A549 (cell line): ENCODE data around the gene ANKRD13D. TPM values are rescaled to one million over a fixed set of nuclear protein-coding genes. Genes with fewer than 3 reads are reported as not detected.

Experiments used
- ATAC-seq, 2 experiments: fragments of 200-7000 bp in 1 of 2; fragments of >200 bp in 1 of 2; cut with Nextera tagmentation in 1 of 2; cut with Tn5 transposase in 1 of 2; 3 replicates each; pipeline versions ENCODE4 v1.8.0 to v1.9.1; 2018 to 2020; ENCODE audit warnings: mild to moderate bottlenecking in 1 of 2, moderate library complexity in 1 of 2
- CTCF ChIA-PET: fragments of 300-600 bp; sonication (Branson Sonifier 250); formaldehyde crosslinking; extraction: SDS; loops from one replicate; lab custom pipeline; 2021; ENCODE audit warnings: antibody characterized with exemption, inconsistent platforms; lab: Yijun Ruan, JAX
- POLR2A ChIA-PET: fragments of 350-600 bp; formaldehyde crosslinking; extraction: SDS; loops from one replicate; lab custom pipeline; 2021; ENCODE audit warnings: antibody characterized with exemption, inconsistent platforms; lab: Yijun Ruan, JAX
- DNase-seq, 2 experiments: peaks; one replicate each; pipeline versions ENCODE4 v3.0.0 to v3.0.0-alpha.2; 2011 to 2016; ENCODE audit warnings: low read depth in 1 of 2, low spot score in 1 of 2
- FAIRE-seq: peaks from 2 replicates; lab custom pipeline; 2011; peaks lifted over from hg19 to GRCh38; lab: Jason Lieb, UNC
- H3K27ac ChIP-seq, 2 experiments: fragments of >200 bp; sonication (Bioruptor Twin); formaldehyde crosslinking; 3 replicates each; pipeline ENCODE4 v1.5.1; 2016 to 2017
- H3K4me1 ChIP-seq: fragments of >200 bp; sonication (Bioruptor Twin); formaldehyde crosslinking; 3 replicates; pipeline ENCODE4 v1.6.1; 2016
- H3K4me2 ChIP-seq: fragments of >200 bp; sonication (Bioruptor Twin); formaldehyde crosslinking; 3 replicates; pipeline ENCODE4 v1.6.1; 2016
- H3K4me3 ChIP-seq: fragments of >200 bp; sonication (Bioruptor Twin); formaldehyde crosslinking; 3 replicates; pipeline ENCODE4 v1.5.1; 2016
- H3K9me3 ChIP-seq: fragments of >200 bp; sonication (Bioruptor Twin); formaldehyde crosslinking; 3 replicates; pipeline ENCODE4 v1.6.1; 2016
- BHLHE40 ChIP-seq: IDR thresholded peaks from 2 replicates; pipeline ENCODE4 v1.6.1; 2012; ENCODE audit warnings: low read depth, low read length, inconsistent platforms
- EP300 ChIP-seq, 2 experiments: fragments of >200 bp; sonication (Bioruptor Twin); formaldehyde crosslinking; IDR thresholded peaks; 2 replicates in 1 of 2; 3 replicates in 1 of 2; pipeline ENCODE4 v1.6.1; 2016 to 2017
- FOSB ChIP-seq: fragments of 250-450 bp; sonication (Bioruptor Pico); IDR thresholded peaks from 2 replicates; pipeline ENCODE4 v1.5.0; 2020; ENCODE audit warnings: mild to moderate bottlenecking, moderate library complexity
- GATA3 ChIP-seq: IDR thresholded peaks from 2 replicates; pipeline ENCODE4 v1.6.1; 2012; ENCODE audit warnings: borderline replicate concordance
- HOXA7 ChIP-seq: fragments of 250-450 bp; sonication (Bioruptor Pico); IDR thresholded peaks from 2 replicates; pipeline ENCODE4 v1.5.0; 2020; ENCODE audit warnings: mild to moderate bottlenecking, moderate library complexity
- HOXB13 ChIP-seq: fragments of 250-450 bp; sonication (Bioruptor Pico); IDR thresholded peaks from 2 replicates; pipeline ENCODE4 v1.5.0; 2020; ENCODE audit warnings: low read depth, mild to moderate bottlenecking, moderate library complexity
- JUN ChIP-seq, 2 experiments: fragments of >200 bp; sonication (Bioruptor Twin); formaldehyde crosslinking; IDR thresholded peaks; 2 replicates in 1 of 2; 3 replicates in 1 of 2; pipeline ENCODE4 v1.6.1; 2016 to 2017
- JUNB ChIP-seq: fragments of >200 bp; sonication (Bioruptor Twin); formaldehyde crosslinking; IDR thresholded peaks from 2 replicates; pipeline ENCODE4 v1.6.1; 2016
- MAZ ChIP-seq: fragments of 150-350 bp; IDR thresholded peaks from 2 replicates; pipeline ENCODE4 v1.6.1; 2014; ENCODE audit warnings: antibody characterized with exemption, low read depth, low read length, borderline replicate concordance
- NR3C1 ChIP-seq: fragments of >200 bp; sonication (Bioruptor Twin); formaldehyde crosslinking; IDR thresholded peaks from 3 replicates; pipeline ENCODE4 v1.6.1; 2017
- RFX5 ChIP-seq: fragments of 450-650 bp; IDR thresholded peaks from 2 replicates; pipeline ENCODE4 v1.7.1; 2014; ENCODE audit warnings: antibody characterized with exemption, mild to moderate bottlenecking, moderate library complexity
- ZNF302 ChIP-seq: fragments of 250-450 bp; sonication (Bioruptor Pico); IDR thresholded peaks from 2 replicates; pipeline ENCODE4 v1.9.0; 2021; ENCODE audit warnings: inconsistent platforms, mild to moderate bottlenecking, moderate library complexity
- ZSCAN20 ChIP-seq: fragments of 250-450 bp; sonication (Bioruptor Pico); IDR thresholded peaks from 2 replicates; pipeline ENCODE4 v1.8.0; 2022; ENCODE audit warnings: mild to moderate bottlenecking, moderate library complexity
- WGBS: methylation state at CpG from one replicate; pipeline ENCODE4 v1.1.6; 2017; ENCODE audit errors: missing lambda C conversion rate; 5-methylcytosine and 5-hydroxymethylcytosine counted together
- polyA plus RNA-seq, 4 experiments: library from polyadenylated mRNA; depleted of rRNA in 3 of 4; stranded (reverse); fragments of >200 nt; fragmentation: RNase III in 1 of 4; extraction: RNeasy Plus Mini Kit Qiagen cat#74134 plus additional on column Dnase treatment in 1 of 4; gene quantifications; 2 replicates in 3 of 4; 3 replicates in 1 of 4; pipeline ENCODE4 v1.2.3, GENCODE V29; 2011 to 2017
- TF ChIP-seq, protein P1 (sequence below): IDR thresholded peaks from 2 replicates; pipeline ENCODE4 v1.6.1; 2012
- TF ChIP-seq, protein P2 (sequence below): fragments of >200 bp; sonication (Bioruptor Twin); formaldehyde crosslinking; IDR thresholded peaks from 2 replicates; pipeline ENCODE4 v1.6.1; 2016
- TF ChIP-seq, protein P3 (sequence below): fragments of 450-650 bp; IDR thresholded peaks from 2 replicates; pipeline ENCODE4 v1.6.1; 2014; ENCODE audit warnings: antibody characterized with exemption
- TF ChIP-seq, protein P4 (sequence below): fragments of >200 bp; sonication (Bioruptor Twin); formaldehyde crosslinking; IDR thresholded peaks from 3 replicates; pipeline ENCODE4 v1.5.1; 2016

ANKRD13D gene
- polyA plus RNA-seq, 2 of the 4 experiments (the other 2 are of a cell fraction), result 17.0 to 24.2 TPM

DNA sequence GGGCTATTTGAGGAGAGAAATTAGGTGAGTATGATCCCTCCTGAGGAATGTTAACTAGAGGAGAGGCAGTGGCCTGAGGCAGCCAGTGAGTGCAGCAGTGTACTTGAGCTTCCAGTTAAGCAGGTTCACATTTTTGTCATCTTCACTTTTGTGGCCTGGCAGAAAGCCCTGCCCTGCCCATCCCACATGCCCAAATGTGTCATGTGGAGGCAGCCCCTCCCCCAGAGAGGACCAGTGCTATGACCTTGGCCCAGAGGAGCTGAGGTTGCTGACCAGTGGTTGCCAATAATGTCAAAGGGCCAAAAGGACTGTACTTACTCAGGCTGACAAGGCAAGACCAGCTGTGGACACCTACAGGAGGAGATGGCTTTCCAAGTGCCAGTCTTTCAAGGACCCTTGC is 40.5 kb upstream of the ANKRD13D start:
- Histone ChIP-seq H3K4me3 (no peak overlapping the region), H3K4me2 (no peak overlapping the region), H3K9me3 (no peaks in the 10 kb centered on the region), H3K4me1 (0 out of 3 replicates have a peak, but pooled peaks cover 3% of the 10 kb centered on the region), H3K27ac (no peak overlapping the region)
- CTCF ChIA-PET, result interaction anchor here (0.5 to 1.9 kb wide), 5 partner anchors 9 to 166 kb away, joined by 3 to 8 read pairs (median 4); no protein-coding TSS in a partner anchor
- DNase-seq (no peak), ATAC-seq (no peak), FAIRE-seq (no peak)
- POLR2A ChIA-PET, result no interaction called here
- TF ChIP-seq NR3C1 (no peak), BHLHE40 (no peak), JUNB (no peak), FOSB (CRISPR knock-in tag) (no peak), RFX5 (no peak), HOXB13 (no peak), ZSCAN20 (CRISPR knock-in tag) (no peak), HOXA7 (CRISPR knock-in tag) (no peak), MAZ (no peak), JUN (IDR thresholded peaks at IDR 0.05) (no peak), GATA3 (no peak)
- TF ChIP-seq, protein P1, sequence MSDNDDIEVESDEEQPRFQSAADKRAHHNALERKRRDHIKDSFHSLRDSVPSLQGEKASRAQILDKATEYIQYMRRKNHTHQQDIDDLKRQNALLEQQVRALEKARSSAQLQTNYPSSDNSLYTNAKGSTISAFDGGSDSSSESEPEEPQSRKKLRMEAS, result no peak
- TF ChIP-seq, protein P2, sequence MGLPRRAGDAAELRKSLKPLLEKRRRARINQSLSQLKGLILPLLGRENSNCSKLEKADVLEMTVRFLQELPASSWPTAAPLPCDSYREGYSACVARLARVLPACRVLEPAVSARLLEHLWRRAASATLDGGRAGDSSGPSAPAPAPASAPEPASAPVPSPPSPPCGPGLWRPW, result no peak
- TF ChIP-seq, protein P3, sequence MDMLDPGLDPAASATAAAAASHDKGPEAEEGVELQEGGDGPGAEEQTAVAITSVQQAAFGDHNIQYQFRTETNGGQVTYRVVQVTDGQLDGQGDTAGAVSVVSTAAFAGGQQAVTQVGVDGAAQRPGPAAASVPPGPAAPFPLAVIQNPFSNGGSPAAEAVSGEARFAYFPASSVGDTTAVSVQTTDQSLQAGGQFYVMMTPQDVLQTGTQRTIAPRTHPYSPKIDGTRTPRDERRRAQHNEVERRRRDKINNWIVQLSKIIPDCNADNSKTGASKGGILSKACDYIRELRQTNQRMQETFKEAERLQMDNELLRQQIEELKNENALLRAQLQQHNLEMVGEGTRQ, result no peak
- TF ChIP-seq, protein P4, sequence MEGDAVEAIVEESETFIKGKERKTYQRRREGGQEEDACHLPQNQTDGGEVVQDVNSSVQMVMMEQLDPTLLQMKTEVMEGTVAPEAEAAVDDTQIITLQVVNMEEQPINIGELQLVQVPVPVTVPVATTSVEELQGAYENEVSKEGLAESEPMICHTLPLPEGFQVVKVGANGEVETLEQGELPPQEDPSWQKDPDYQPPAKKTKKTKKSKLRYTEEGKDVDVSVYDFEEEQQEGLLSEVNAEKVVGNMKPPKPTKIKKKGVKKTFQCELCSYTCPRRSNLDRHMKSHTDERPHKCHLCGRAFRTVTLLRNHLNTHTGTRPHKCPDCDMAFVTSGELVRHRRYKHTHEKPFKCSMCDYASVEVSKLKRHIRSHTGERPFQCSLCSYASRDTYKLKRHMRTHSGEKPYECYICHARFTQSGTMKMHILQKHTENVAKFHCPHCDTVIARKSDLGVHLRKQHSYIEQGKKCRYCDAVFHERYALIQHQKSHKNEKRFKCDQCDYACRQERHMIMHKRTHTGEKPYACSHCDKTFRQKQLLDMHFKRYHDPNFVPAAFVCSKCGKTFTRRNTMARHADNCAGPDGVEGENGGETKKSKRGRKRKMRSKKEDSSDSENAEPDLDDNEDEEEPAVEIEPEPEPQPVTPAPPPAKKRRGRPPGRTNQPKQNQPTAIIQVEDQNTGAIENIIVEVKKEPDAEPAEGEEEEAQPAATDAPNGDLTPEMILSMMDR, result no peak

DNA sequence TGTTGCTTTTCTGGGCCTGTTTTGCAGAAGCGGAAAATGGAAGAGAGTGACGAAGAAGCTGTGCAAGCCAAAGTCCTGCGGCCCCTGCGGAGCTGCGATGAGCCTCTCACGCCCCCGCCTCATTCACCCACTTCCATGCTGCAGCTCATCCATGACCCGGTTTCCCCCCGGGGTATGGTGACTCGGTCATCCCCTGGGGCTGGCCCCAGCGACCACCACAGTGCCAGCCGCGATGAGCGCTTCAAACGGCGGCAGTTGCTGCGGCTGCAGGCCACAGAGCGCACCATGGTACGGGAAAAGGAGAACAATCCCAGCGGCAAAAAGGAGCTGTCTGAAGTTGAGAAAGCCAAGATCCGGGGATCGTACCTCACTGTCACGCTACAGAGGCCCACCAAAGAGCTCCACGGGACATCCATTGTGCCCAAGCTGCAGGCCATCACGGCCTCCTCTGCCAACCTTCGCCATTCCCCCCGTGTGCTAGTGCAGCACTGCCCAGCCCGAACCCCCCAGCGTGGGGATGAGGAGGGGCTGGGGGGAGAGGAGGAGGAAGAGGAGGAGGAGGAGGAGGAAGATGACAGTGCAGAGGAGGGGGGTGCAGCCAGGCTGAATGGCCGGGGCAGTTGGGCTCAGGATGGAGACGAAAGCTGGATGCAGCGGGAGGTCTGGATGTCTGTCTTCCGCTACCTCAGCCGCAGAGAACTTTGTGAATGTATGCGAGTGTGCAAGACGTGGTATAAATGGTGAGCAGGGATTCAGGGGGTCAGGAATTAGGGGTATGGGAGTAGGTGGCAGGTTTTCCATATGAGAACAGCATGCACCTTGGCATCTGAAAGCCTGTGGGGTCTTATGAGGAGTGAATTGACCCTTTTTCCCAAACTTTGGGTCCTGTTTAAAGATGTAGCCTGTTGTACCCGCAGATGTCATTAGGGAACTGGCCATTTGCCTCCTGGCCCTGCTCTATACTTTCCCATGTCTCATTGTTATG is 38.8 kb upstream of the ANKRD13D start:
- ATAC-seq (no peak), DNase-seq (no peak), FAIRE-seq (no peak)
- ChIA-PET CTCF (interaction anchor here (1.2 to 5.9 kb wide), 5 partner anchors 13 to 132 kb away, joined by 3 to 90 read pairs (median 4); no protein-coding TSS in a partner anchor), POLR2A (no interaction called here)
- H3K4me1 ChIP-seq, result 0 out of 3 replicates have a peak, but pooled peaks cover 3% of the 10 kb centered on the region
- H3K27ac ChIP-seq, result no peak overlapping the region
- no peak overlapping the region for H3K4me2 ChIP-seq
- WGBS, result 93% methylated on average over 33 of the region's 37 CpGs
- no peak overlapping the region for H3K4me3 ChIP-seq
- H3K9me3 ChIP-seq, result no peaks in the 10 kb centered on the region
- TF ChIP-seq EP300 (IDR thresholded peaks at IDR 0.05) (no peak), HOXA7 (CRISPR knock-in tag) (no peak), ZNF302 (CRISPR knock-in tag) (no peak), HOXB13 (no peak)
- TF ChIP-seq, protein P2, result no peak
- TF ChIP-seq, protein P4, result no peak
